HepG2 (cell line): ENCODE data around the gene KIF22. TPM values are rescaled to one million over a fixed set of nuclear protein-coding genes. Genes with fewer than 3 reads are reported as not detected.

Experiments
- DPF2 ChIP-seq: sonication (generic); formaldehyde crosslinking; IDR thresholded peaks from 2 replicates; pipeline ENCODE4 v1.4.0; 2020; ENCODE audit warnings: mild to moderate bottlenecking, low read depth, missing genetic modification reagents, borderline replicate concordance
- ELF1 ChIP-seq: sonication (generic); formaldehyde crosslinking; IDR thresholded peaks from 2 replicates; pipeline ENCODE4 v1.4.0; 2020; ENCODE audit warnings: missing genetic modification reagents
- ERF ChIP-seq: IDR thresholded peaks from 2 replicates; pipeline ENCODE4 v1.6.1; 2018; ENCODE audit warnings: missing biosample characterization, missing genetic modification reagents
- FOXA3 ChIP-seq: IDR thresholded peaks from 2 replicates; pipeline ENCODE4 v1.6.1; 2016; ENCODE audit warnings: missing genetic modification reagents, missing compliant biosample characterization
- GATAD1 ChIP-seq: IDR thresholded peaks from 2 replicates; pipeline ENCODE4 v1.6.1; 2016; ENCODE audit warnings: missing genetic modification reagents, missing compliant biosample characterization
- KMT2A ChIP-seq: sonication (generic); formaldehyde crosslinking; IDR thresholded peaks from 2 replicates; pipeline ENCODE4 v1.4.0; 2020; ENCODE audit warnings: missing genetic modification reagents
- REXO4 ChIP-seq: sonication (generic); formaldehyde crosslinking; IDR thresholded peaks from 2 replicates; pipeline ENCODE4 v1.8.0; 2022; ENCODE audit warnings: missing genetic modification reagents, mild to moderate bottlenecking, borderline replicate concordance
- SAP130 ChIP-seq: IDR thresholded peaks from 2 replicates; pipeline ENCODE4 v1.6.1; 2016; ENCODE audit warnings: low read depth
- ZNF12 ChIP-seq: sonication (generic); formaldehyde crosslinking; IDR thresholded peaks from 2 replicates; pipeline ENCODE4 v1.5.0; 2020; ENCODE audit warnings: missing genetic modification reagents
- ZNF20 ChIP-seq: sonication (generic); formaldehyde crosslinking; IDR thresholded peaks from 2 replicates; pipeline ENCODE4 v1.4.0; 2020; ENCODE audit warnings: mild to moderate bottlenecking, moderate library complexity, missing genetic modification reagents
- ZNF235 ChIP-seq: sonication (generic); formaldehyde crosslinking; IDR thresholded peaks from 2 replicates; pipeline ENCODE4 v1.8.1; 2023; ENCODE audit warnings: mild to moderate bottlenecking, missing genetic modification reagents, borderline replicate concordance
- ZNF282 ChIP-seq: fragments of 450-650 bp; IDR thresholded peaks from 2 replicates; pipeline ENCODE4 v1.6.1; 2018; ENCODE audit not compliant: partially characterized antibody
- ZNF432 ChIP-seq: sonication (generic); formaldehyde crosslinking; IDR thresholded peaks from 2 replicates; pipeline ENCODE4 v1.5.0; 2020; ENCODE audit warnings: missing genetic modification reagents, mild to moderate bottlenecking, borderline replicate concordance
- ZNF749 ChIP-seq: sonication (generic); formaldehyde crosslinking; IDR thresholded peaks from 2 replicates; pipeline ENCODE4 v1.8.0; 2022; ENCODE audit warnings: mild to moderate bottlenecking, missing genetic modification reagents, moderate library complexity, borderline replicate concordance
- ZNF776 ChIP-seq: sonication (generic); formaldehyde crosslinking; IDR thresholded peaks from 2 replicates; pipeline ENCODE4 v1.4.0; 2020; ENCODE audit warnings: mild to moderate bottlenecking, missing genetic modification reagents
- polyA plus RNA-seq, 8 experiments: library from polyadenylated mRNA; depleted of rRNA in 3 of 8; stranded (reverse) in 7 of 8; unstranded in 1 of 8; fragments of >200 nt; fragmentation: Illumina TruSeq in 4 of 8; extraction: Trizol in 4 of 8; gene quantifications; 2 replicates each; pipeline versions ENCODE4 v1.2.1 to v1.2.3, GENCODE V29; 2011 to 2016; ENCODE audit warnings: low read depth in 4 of 8, missing spikeins in 1 of 8, mixed read lengths in 1 of 8; ENCODE audit not compliant: insufficient read depth in 1 of 8
- total RNA-seq, 5 experiments: library from RNA; depleted of rRNA; stranded (reverse); fragments of >200 nt; fragmentation: Illumina TruSeq; extraction: Trizol; gene quantifications; 2 replicates each; pipeline ENCODE4 v1.2.3, GENCODE V29; 2016; ENCODE audit warnings: low read depth in 1 of 5
- TF ChIP-seq, protein P1 (sequence below): sonication (generic); formaldehyde crosslinking; IDR thresholded peaks from 2 replicates; pipeline ENCODE4 v1.4.0; 2020; ENCODE audit warnings: missing genetic modification reagents
- TF ChIP-seq, protein P2 (sequence below): sonication (generic); formaldehyde crosslinking; IDR thresholded peaks from 2 replicates; pipeline ENCODE4 v1.4.0; 2020; ENCODE audit warnings: missing genetic modification reagents
- TF ChIP-seq, protein P3 (sequence below): sonication (generic); formaldehyde crosslinking; IDR thresholded peaks from 2 replicates; pipeline ENCODE4 v1.8.0; 2022; ENCODE audit warnings: missing genetic modification reagents, mild to moderate bottlenecking, borderline replicate concordance
- TF ChIP-seq, protein P4 (sequence below): IDR thresholded peaks from 2 replicates; pipeline ENCODE4 v1.6.1; 2016; ENCODE audit warnings: missing biosample characterization, missing genetic modification reagents, low read depth

The KIF22 gene
- total and polyA plus RNA-seq, 2 of the 13 experiments (the other 11 are each of a cell fraction or from before 2014, with no cell fraction given): 95.8 to 118 TPM

DNA sequence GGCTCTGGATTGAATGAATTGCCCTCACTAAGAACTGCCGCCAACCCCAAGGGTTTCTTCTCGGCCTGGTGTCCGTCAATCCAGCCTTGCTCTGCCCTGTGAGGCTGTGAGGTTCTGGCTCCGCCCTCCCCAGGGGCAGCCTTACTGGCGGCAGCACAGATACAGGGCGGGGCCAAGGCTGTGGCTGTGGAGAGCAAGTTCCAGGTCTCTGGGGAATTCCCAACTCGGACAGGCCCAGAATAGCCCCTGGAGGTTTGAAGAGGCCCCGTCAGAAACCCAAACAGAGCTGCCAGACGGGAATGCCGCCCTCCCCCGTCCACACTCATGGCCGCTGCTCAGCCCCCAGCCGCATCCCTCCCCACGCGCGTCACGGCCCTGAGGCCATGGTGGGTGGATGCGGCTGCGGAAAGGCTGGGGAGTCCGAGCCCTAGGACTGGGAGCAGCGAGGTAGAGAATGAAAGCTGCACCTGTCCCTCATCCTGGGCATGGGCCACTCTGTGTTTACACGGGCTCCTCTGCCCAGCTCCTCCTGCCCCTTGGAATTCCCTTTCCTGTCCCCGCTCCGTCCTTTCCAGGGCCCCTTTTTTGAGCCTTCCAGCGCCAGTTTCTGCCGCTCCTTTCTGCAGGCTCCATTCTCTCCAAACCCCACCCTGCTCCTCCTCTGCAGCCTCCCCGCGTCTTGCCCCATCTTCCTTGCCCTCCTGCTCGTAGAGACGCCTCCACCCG lies 20.8 kb downstream of the KIF22 start (continued):
- TF ChIP-seq KMT2A (CRISPR knock-in tag) (peak; percentile 61), SAP130 (CRISPR knock-in tag) (peak; percentile 74), ZNF749 (CRISPR knock-in tag) (no peak; the same call in 1 of the 2 replicates), ZNF235 (CRISPR knock-in tag) (no peak), REXO4 (CRISPR knock-in tag) (no peak), FOXA3 (peak; percentile 53), ZNF282 (no peak), ZNF12 (CRISPR knock-in tag) (no peak), ZNF20 (CRISPR knock-in tag) (no peak), DPF2 (CRISPR knock-in tag) (0 out of 2 replicates have a peak, but pooled peaks have one; percentile 5), ZNF776 (CRISPR knock-in tag) (no peak; the same call in 1 of the 2 replicates), ZNF432 (no peak), GATAD1 (CRISPR knock-in tag) (peak; percentile 26; the same call in 1 of the 2 replicates), ERF (CRISPR knock-in tag) (peak; percentile 71), ELF1 (CRISPR knock-in tag) (peak; percentile 34; the same call in 1 of the 2 replicates)
- TF ChIP-seq, protein P1, sequence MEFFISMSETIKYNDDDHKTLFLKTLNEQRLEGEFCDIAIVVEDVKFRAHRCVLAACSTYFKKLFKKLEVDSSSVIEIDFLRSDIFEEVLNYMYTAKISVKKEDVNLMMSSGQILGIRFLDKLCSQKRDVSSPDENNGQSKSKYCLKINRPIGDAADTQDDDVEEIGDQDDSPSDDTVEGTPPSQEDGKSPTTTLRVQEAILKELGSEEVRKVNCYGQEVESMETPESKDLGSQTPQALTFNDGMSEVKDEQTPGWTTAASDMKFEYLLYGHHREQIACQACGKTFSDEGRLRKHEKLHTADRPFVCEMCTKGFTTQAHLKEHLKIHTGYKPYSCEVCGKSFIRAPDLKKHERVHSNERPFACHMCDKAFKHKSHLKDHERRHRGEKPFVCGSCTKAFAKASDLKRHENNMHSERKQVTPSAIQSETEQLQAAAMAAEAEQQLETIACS: peak; percentile 54
- TF ChIP-seq, protein P2, sequence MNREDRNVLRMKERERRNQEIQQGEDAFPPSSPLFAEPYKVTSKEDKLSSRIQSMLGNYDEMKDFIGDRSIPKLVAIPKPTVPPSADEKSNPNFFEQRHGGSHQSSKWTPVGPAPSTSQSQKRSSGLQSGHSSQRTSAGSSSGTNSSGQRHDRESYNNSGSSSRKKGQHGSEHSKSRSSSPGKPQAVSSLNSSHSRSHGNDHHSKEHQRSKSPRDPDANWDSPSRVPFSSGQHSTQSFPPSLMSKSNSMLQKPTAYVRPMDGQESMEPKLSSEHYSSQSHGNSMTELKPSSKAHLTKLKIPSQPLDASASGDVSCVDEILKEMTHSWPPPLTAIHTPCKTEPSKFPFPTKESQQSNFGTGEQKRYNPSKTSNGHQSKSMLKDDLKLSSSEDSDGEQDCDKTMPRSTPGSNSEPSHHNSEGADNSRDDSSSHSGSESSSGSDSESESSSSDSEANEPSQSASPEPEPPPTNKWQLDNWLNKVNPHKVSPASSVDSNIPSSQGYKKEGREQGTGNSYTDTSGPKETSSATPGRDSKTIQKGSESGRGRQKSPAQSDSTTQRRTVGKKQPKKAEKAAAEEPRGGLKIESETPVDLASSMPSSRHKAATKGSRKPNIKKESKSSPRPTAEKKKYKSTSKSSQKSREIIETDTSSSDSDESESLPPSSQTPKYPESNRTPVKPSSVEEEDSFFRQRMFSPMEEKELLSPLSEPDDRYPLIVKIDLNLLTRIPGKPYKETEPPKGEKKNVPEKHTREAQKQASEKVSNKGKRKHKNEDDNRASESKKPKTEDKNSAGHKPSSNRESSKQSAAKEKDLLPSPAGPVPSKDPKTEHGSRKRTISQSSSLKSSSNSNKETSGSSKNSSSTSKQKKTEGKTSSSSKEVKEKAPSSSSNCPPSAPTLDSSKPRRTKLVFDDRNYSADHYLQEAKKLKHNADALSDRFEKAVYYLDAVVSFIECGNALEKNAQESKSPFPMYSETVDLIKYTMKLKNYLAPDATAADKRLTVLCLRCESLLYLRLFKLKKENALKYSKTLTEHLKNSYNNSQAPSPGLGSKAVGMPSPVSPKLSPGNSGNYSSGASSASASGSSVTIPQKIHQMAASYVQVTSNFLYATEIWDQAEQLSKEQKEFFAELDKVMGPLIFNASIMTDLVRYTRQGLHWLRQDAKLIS (CRISPR knock-in tag): no peak
- TF ChIP-seq, protein P3, sequence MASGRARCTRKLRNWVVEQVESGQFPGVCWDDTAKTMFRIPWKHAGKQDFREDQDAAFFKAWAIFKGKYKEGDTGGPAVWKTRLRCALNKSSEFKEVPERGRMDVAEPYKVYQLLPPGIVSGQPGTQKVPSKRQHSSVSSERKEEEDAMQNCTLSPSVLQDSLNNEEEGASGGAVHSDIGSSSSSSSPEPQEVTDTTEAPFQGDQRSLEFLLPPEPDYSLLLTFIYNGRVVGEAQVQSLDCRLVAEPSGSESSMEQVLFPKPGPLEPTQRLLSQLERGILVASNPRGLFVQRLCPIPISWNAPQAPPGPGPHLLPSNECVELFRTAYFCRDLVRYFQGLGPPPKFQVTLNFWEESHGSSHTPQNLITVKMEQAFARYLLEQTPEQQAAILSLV (CRISPR knock-in tag): peak; percentile 55; the same call in 1 of the 2 replicates
- TF ChIP-seq, protein P4, sequence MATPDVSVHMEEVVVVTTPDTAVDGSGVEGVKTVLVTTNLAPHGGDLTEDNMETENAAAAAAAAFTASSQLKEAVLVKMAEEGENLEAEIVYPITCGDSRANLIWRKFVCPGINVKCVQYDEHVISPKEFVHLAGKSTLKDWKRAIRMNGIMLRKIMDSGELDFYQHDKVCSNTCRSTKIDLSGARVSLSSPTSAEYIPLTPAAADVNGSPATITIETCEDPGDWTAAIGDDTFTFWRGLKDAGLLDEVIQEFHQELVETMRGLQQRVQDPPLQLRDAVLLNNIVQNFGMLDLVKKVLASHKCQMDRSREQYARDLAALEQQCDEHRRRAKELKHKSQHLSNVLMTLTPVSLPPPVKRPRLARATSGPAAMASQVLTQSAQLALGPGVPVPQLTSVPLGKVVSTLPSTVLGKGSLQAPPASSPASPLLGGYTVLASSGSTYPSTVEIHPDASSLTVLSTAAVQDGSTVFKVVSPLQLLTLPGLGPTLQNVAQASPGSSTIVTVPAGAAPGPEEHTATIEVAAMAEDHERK (CRISPR knock-in tag): no peak
